Measurements from ENCODE around the gene DNAJC1.

The DNAJC1 gene

DNA sequence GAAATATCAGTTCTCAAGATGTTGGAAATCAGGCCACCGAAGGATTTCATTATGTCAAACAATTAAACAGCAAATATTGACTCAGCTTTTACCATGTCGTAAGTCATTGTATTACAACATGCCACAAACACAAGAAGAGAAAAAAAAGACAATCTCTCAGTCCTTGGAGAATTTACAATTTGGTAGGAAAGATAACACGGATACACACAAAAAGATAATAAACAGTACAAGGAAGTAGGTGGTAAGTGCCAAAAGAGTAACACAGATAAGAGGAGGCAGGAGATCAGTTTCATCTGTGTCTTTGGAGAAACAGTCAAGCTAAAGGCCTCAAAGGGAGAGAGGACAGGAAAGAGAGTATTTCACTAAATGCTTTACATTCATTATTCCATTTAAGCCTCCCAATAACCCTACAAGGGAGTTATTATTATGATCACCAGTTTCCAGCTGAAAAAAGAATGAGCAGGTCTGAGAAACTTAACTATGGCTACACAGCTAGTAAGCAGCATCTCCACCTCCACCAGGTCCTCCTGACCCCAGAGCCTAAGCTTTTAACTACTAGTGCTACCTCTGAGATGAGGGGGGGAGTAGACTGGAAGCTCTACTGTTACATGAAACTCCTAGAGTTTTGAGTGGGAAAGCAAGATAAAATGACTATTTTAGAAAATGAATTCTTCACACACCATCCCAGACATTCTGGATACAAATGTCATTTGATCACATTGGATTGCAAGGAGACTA, 13.9 kb upstream of the DNAJC1 start:
- no peaks in the 10 kb centered on the region for H3K27me3 ChIP-seq
- H3K27ac ChIP-seq: no peak overlapping the region
- peaks cover 31 to 33% of the 10 kb centered on the region in 2 experiments for H3K4me1 ChIP-seq (ENCODE audit: control insufficient read depth in 1 of 2, insufficient read depth in 1 of 2, low read depth in 1 of 2, low read length in 1 of 2)
- H3K36me3 ChIP-seq: no peaks in the 10 kb centered on the region
- H3K4me3 ChIP-seq (ENCODE audit: low read depth in 1 of 2, low read length in 1 of 2): no peak overlapping the region
- no peak for TF ChIP-seq CTCF (IDR thresholded peaks at IDR 0.05)
- no peaks in the 10 kb centered on the region for H3K9me3 ChIP-seq

DNA sequence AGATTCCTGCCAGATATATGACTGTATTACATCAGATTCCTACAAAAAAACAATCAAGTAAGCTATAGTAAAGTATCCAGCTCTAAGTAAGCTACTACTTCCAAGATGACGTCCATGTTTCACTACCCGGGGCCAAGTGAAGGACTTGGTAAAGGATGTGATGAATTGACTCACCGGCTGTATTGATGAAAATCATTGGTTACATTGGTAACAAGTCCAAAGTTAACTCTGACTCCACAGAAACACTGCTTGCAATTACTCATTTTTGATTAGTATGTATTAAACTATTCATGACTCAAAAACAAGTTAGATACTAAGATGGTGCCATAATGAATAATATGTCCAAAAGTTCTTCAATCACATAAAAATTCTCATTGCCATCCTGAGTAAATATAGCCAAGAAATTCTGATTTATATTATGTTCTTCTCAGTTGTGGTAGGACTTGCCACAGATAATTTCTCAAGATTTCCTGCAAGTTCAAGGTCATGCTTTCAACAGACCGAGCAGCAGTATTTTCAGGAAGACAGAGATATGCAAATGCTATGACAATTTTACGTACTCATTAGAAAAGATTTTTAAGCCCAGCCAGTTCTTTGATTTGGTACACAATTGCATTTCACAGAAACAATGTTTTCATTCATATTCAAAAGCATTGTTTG, 12.6 kb upstream of the DNAJC1 start:
- H3K36me3 ChIP-seq: no peaks in the 10 kb centered on the region
- H3K27ac ChIP-seq: no peak overlapping the region
- no peaks in the 10 kb centered on the region for H3K27me3 ChIP-seq
- TF ChIP-seq CTCF (IDR thresholded peaks at IDR 0.05): no peak
- H3K9me3 ChIP-seq: no peaks in the 10 kb centered on the region
- H3K4me3 ChIP-seq (ENCODE audit: low read depth in 1 of 2, low read length in 1 of 2): no peak overlapping the region
- H3K4me1 ChIP-seq (ENCODE audit: control insufficient read depth in 1 of 2, insufficient read depth in 1 of 2, low read depth in 1 of 2, low read length in 1 of 2): peaks cover 29 to 30% of the 10 kb centered on the region in 2 experiments

DNA sequence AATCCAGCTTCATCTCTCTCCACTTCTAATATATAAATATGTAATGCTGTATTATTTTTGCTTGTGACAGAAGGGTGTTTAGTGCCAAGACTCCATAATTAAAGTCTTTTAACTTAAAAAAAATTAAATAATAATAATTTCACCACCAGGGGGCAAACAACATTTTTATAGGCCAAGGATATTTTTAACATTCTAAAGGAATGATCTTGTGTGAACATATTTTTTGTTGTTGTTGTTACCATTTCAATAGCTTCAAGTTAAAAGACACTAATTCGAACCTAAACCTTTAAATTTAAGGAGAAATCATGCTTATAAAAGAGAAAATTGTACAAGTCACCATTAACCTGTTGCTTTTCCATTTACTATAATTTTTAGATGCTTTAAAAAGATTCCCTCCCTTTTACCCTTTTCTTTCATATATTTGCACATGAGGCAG, 7.5 kb upstream of the DNAJC1 start:
- Histone ChIP-seq H3K4me3 (ENCODE audit: low read depth in 1 of 2, low read length in 1 of 2) (no peak overlapping the region), H3K4me1 (ENCODE audit: control insufficient read depth in 1 of 2, insufficient read depth in 1 of 2, low read depth in 1 of 2, low read length in 1 of 2) (peaks cover 11 to 13% of the 10 kb centered on the region in 2 experiments), H3K27ac (no peak overlapping the region), H3K9me3 (no peaks in the 10 kb centered on the region), H3K27me3 (no peaks in the 10 kb centered on the region), H3K36me3 (no peaks in the 10 kb centered on the region)
- TF ChIP-seq CTCF (IDR thresholded peaks at IDR 0.05): no peak

DNA sequence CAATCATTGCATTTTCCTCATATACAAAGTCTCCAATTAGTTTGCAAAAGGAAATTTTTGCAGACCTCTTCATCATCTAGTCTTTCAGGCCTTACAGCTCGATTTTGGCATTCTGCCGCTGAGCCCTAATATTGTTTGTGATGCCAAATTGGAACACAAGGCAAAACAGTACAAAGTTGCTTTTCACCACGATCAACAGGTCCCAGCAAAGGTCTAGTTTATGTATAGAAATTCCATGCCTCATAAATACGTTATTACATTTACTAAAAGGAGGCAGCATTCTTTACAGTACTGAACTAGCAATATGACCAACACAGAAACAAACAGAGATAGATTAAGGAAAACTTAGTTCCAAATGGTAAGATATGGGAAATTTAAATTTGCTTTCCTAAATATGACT, 7.0 kb upstream of the DNAJC1 start:
- Histone ChIP-seq H3K27ac (no peak overlapping the region), H3K27me3 (no peaks in the 10 kb centered on the region)
- TF ChIP-seq CTCF (IDR thresholded peaks at IDR 0.05): no peak

DNA sequence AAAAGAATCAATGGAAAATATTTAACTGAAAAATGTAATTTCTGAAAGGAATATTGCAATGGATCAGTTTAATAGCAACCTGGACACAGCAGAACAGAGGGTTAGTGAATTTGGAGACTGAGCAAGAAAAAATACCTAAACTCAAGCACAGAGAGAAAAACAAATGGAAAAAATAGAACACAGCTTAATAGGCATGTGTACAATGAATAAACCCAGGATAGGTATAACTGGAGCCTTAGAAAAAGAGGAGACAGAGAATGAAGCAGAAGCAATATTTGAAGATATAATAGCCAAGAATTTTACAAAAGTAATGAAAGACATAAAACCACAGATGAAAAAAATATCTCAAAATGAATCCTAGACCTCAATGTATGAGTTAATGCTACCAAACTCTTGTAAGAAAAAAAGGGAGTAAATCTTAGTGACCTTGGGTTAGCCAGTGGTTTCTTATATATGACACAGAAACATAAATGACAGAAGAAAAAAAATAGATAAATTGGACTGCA, 2.9 kb upstream of the DNAJC1 start:
- Histone ChIP-seq H3K27ac (no peak overlapping the region), H3K4me1 (ENCODE audit: control insufficient read depth in 1 of 2, insufficient read depth in 1 of 2, low read depth in 1 of 2, low read length in 1 of 2) (peaks cover 17 to 20% of the 10 kb centered on the region in 2 experiments), H3K36me3 (no peaks in the 10 kb centered on the region), H3K4me3 (ENCODE audit: low read depth in 1 of 2, low read length in 1 of 2) (no peak overlapping the region), H3K27me3 (no peaks in the 10 kb centered on the region), H3K9me3 (no peaks in the 10 kb centered on the region)
- TF ChIP-seq CTCF (IDR thresholded peaks at IDR 0.05): no peak

More for the DNA sequence above, 7.0 kb upstream of the DNAJC1 start:
- Histone ChIP-seq H3K36me3 (no peaks in the 10 kb centered on the region), H3K4me3 (ENCODE audit: low read depth in 1 of 2, low read length in 1 of 2) (no peak overlapping the region), H3K4me1 (ENCODE audit: control insufficient read depth in 1 of 2, insufficient read depth in 1 of 2, low read depth in 1 of 2, low read length in 1 of 2) (peaks cover 7 to 9% of the 10 kb centered on the region in 2 experiments), H3K9me3 (no peaks in the 10 kb centered on the region)
